ENCODE results near the gene PPM1H.
"Not testable (repeated sequence)": the region's sequence is repeated elsewhere in the genome, so short reads cannot be mapped to it uniquely, and the experiment has no call there.

PPM1H gene

GRCh38 chr12:62738105-62738504 lies 196.8 kb downstream of the PPM1H start:
- H3K4me3 ChIP-seq (ENCODE audit: low read length), result no peak overlapping the region
- no peak for DNase-seq (ENCODE audit: low read depth)
- no peak for TF ChIP-seq CTCF (conservative IDR thresholded peaks at IDR 0.05; ENCODE audit: low read depth, low read length)

DNA sequence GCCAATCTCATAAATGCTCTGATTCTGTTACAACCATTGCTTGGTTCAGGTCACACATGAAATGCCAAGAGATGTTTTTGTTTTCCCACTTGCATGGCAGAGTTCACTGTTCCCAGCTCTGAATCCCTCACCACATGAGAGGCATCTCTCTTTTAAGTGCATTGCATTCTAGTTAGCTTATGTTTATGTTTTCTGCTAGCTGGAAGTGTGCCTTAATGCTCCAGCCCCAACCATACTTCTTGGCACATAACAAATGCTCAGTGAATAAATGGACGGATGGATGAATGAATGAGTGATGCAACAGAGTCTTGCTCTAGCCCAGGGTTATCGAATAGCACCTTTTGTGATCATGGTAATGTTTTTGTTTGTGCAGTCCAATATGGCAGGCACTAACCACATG lies 197.3 kb downstream of the PPM1H start:
- no peak for DNase-seq (ENCODE audit: low read depth)
- no peak for TF ChIP-seq CTCF (conservative IDR thresholded peaks at IDR 0.05; ENCODE audit: low read depth, low read length)
- H3K4me3 ChIP-seq (ENCODE audit: low read length), result no peak overlapping the region

DNA sequence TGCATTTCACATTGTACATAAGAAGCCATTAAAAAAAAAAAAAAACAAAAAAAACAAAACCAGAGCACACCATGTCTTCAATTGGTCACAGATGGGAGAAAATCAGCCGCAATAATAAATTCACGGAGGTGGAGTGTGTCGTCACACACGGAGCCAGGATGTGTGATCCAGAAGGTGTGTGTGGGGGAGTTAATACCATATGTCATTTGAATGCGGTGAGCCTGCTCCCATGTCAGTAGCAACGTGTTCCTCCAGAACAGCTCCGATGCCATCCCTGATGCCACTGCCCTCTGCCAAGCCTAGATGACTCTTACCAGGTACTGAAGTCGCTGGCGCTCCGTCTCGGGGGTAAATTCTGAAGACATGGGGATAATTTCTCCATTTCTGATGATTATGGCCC lies 197.8 kb downstream of the PPM1H start:
- no peak for DNase-seq (ENCODE audit: low read depth)
- TF ChIP-seq CTCF (conservative IDR thresholded peaks at IDR 0.05; ENCODE audit: low read depth, low read length), result no peak
- H3K4me3 ChIP-seq (ENCODE audit: low read length), result no peak overlapping the region

DNA sequence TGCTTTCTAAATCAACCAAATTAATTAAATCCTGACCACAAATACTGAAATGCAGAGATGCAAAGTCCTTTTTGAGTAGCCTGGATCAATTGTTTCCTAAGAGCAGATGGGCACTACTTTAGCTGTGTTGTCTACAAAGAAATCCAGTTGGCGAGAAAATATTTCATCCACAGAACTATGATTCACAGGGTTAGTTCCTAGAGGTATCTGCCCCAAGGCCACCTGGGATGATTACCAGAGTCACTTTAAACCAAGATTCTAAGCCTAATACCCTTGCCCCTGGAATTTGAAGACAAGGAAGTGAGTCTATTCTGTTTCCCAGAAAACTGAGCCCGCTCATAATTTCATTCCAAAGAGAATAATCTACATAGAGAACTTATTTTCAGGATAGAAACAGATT lies 198.4 kb downstream of the PPM1H start:
- DNase-seq (ENCODE audit: low read depth), result no peak
- no peak for TF ChIP-seq CTCF (conservative IDR thresholded peaks at IDR 0.05; ENCODE audit: low read depth, low read length)
- H3K4me3 ChIP-seq (ENCODE audit: low read length), result no peak overlapping the region

DNA sequence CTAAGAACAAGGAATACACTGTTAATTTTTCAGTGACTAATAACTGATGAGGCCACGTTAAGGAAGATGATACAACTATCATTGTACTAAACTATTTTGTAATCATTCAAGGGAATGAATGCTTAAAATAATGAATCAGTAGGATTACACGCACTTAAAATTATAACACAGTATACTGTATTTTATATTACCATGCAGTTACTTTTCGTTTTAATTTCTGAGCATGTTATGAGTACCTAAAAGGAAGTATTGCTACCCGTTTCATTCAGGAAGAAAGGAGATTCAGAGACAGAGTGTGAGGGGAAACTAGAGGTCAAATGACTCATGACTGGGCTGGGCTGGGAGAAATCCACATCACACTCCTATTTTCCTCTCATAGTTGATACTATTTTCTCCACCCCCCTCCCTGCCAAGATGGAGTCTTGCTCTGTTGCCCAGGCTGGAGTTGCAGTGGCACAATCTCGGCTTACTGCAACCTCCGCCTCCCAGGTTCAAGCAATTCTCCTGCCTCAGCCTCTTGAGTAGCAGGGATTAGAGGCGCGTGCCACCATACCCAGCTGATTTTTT lies 202.0 kb downstream of the PPM1H start:
- no peak for DNase-seq (ENCODE audit: low read depth)
- no peak for TF ChIP-seq CTCF (conservative IDR thresholded peaks at IDR 0.05; ENCODE audit: low read depth, low read length)
- H3K4me3 ChIP-seq (ENCODE audit: low read length), result no peak overlapping the region

- DNase-seq (ENCODE audit: low read depth), result no peak
- no peak for TF ChIP-seq CTCF (conservative IDR thresholded peaks at IDR 0.05; ENCODE audit: low read depth, low read length)
- no peak overlapping the region for H3K4me3 ChIP-seq (ENCODE audit: low read length)
Measured at GRCh38 chr12:62731055-62731820, 203.7 kb downstream of the PPM1H start.

- no peak overlapping the region for H3K4me3 ChIP-seq (ENCODE audit: low read length)
- no peak for DNase-seq (ENCODE audit: low read depth)
- TF ChIP-seq CTCF (conservative IDR thresholded peaks at IDR 0.05; ENCODE audit: low read depth, low read length), result no peak
Measured at GRCh38 chr12:62730649-62731048, 204.3 kb downstream of the PPM1H start.

GRCh38 chr12:62729579-62730544 lies 205.1 kb downstream of the PPM1H start:
- not testable (repeated sequence) for DNase-seq (ENCODE audit: low read depth); H3K4me3 ChIP-seq (ENCODE audit: low read length)

All from retinal pigment epithelial cell (primary cell).